Mucosa of descending colon (tissue), 3 donors: ENCODE results near the gene PDE1A. TPM values are rescaled to one million over a fixed set of nuclear protein-coding genes. Genes with fewer than 3 reads are reported as not detected.

Experiments
- ATAC-seq: fragments of 200-7000 bp; cut with Tn5 transposase; one replicate; pipeline ENCODE4 v1.9.1; 2020; ENCODE audit warnings: mild to moderate bottlenecking, moderate library complexity
- DNase-seq, 3 donors: peaks; one replicate each; pipeline ENCODE4 v3.0.0-alpha.2; 2020
- H3K36me3 ChIP-seq: fragments of 200-600 bp; one replicate; pipeline ENCODE4 v1.8.0; 2021; ENCODE audit warnings: low read depth, mild to moderate bottlenecking
- H3K4me1 ChIP-seq: fragments of 200-600 bp; one replicate; pipeline ENCODE4 v1.8.0; 2021; ENCODE audit warnings: low read depth, mild to moderate bottlenecking
- H3K4me3 ChIP-seq: fragments of 200-600 bp; one replicate; pipeline ENCODE4 v1.8.0; 2021; ENCODE audit warnings: mild to moderate bottlenecking
- H3K9me3 ChIP-seq: fragments of 200-600 bp; one replicate; pipeline ENCODE4 v1.8.0; 2021; ENCODE audit warnings: mild to moderate bottlenecking
- CTCF ChIP-seq: fragments of 200-600 bp; IDR thresholded peaks from one replicate; pipeline ENCODE4 v1.8.0; 2022; ENCODE audit warnings: antibody characterized with exemption, mild to moderate bottlenecking
- intact Hi-C, 2 donors: fragments of 100-400 bp; cut with DNase I in 1 of 2; cut with micrococcal nuclease in 1 of 2; formaldehyde crosslinking; loops; one replicate each; pipeline versions ENCODE4 v1.11.0 to v1.11.1; 2022; cut with DNase I, micrococcal nuclease
- total RNA-seq, 3 donors: library from RNA; stranded (reverse); fragmentation: NEBNext Ultra II Directional in 2 of 3; extraction: Animal tissue kit (Norgen Biotek cat#: 25700) in 2 of 3; gene quantifications; one replicate each; pipeline versions ENCODE4 v1.2.1 to v1.2.4, GENCODE V29; 2021 to 2023
- donor health status: DM: no; HTN: no; CAD: no; lungs with moderate emphysema.
- donor health status: DM: no; HTN: no; CAD: no.
- donor health status: DM: no; HTN: yes; CAD: no.

The PDE1A gene
- total RNA-seq, 3 donors from 2014 or later, result 1.1 to 10.8 (median 3.9) TPM

- no peak overlapping the region for H3K4me3 ChIP-seq
- H3K36me3 ChIP-seq, result no peaks in the 10 kb centered on the region
- no peak for DNase-seq
- intact Hi-C loops, result no loop called here
- no peak for ATAC-seq
- no peaks in the 10 kb centered on the region for H3K4me1 ChIP-seq
- H3K9me3 ChIP-seq, result no peaks in the 10 kb centered on the region
- TF ChIP-seq CTCF, result no peak
These were observed 297.8 kb downstream of the PDE1A start for GRCh38 chr2:182128821-182129707.

GRCh38 chr2:182117196-182117595, 309.6 kb downstream of the PDE1A start:
- no peak overlapping the region for H3K4me3 ChIP-seq
- intact Hi-C loops, result no loop called here
- H3K9me3 ChIP-seq, result no peaks in the 10 kb centered on the region
- no peaks in the 10 kb centered on the region for H3K4me1 ChIP-seq
- ATAC-seq (no peak), DNase-seq (no peak)
- no peaks in the 10 kb centered on the region for H3K36me3 ChIP-seq
- no peak for TF ChIP-seq CTCF

GRCh38 chr2:182116774-182117173, 310.1 kb downstream of the PDE1A start:
- intact Hi-C loops, result no loop called here
- Histone ChIP-seq H3K4me3 (no peak overlapping the region), H3K4me1 (no peaks in the 10 kb centered on the region), H3K9me3 (no peaks in the 10 kb centered on the region), H3K36me3 (no peaks in the 10 kb centered on the region)
- DNase-seq (no peak), ATAC-seq (no peak)
- no peak for TF ChIP-seq CTCF

GRCh38 chr2:182115258-182115657, 311.6 kb downstream of the PDE1A start:
- H3K4me1 ChIP-seq, result no peaks in the 10 kb centered on the region
- DNase-seq (no peak), ATAC-seq (no peak)
- intact Hi-C loops, result no loop called here
- no peaks in the 10 kb centered on the region for H3K36me3 ChIP-seq
- no peak for TF ChIP-seq CTCF
- H3K4me3 ChIP-seq, result no peak overlapping the region
- H3K9me3 ChIP-seq, result no peaks in the 10 kb centered on the region

GRCh38 chr2:182113334-182113733, 313.5 kb downstream of the PDE1A start:
- no peak for TF ChIP-seq CTCF
- Histone ChIP-seq H3K9me3 (no peaks in the 10 kb centered on the region), H3K36me3 (no peaks in the 10 kb centered on the region), H3K4me3 (no peak overlapping the region), H3K4me1 (no peaks in the 10 kb centered on the region)
- DNase-seq, result no peak
- intact Hi-C loops, result no loop called here
- ATAC-seq, result no peak
